HEK293 (cell line): Measurements from ENCODE around the gene DOCK7.

Experiments used
- CTCF ChIP-seq: fragments of 450-650 bp; formaldehyde crosslinking; IDR thresholded peaks from 2 replicates; pipeline ENCODE4 v1.5.1; 2016; ENCODE audit warnings: missing biosample characterization, missing genetic modification characterization
- ZNF292 ChIP-seq: fragments of 450-650 bp; formaldehyde crosslinking; IDR thresholded peaks from 2 replicates; pipeline ENCODE4 v1.5.1; 2016; ENCODE audit warnings: low read depth, missing biosample characterization, missing genetic modification characterization, borderline replicate concordance
- ZNF561 ChIP-seq: fragments of 450-650 bp; IDR thresholded peaks from 2 replicates; pipeline ENCODE4 v1.5.1; 2018; ENCODE audit warnings: missing biosample characterization, missing genetic modification characterization, borderline replicate concordance
- ZNF704 ChIP-seq: fragments of 450-650 bp; formaldehyde crosslinking; IDR thresholded peaks from 2 replicates; pipeline ENCODE4 v1.5.1; 2016; ENCODE audit warnings: missing biosample characterization, missing genetic modification characterization
- TF ChIP-seq, protein P1 (sequence below): fragments of 450-650 bp; formaldehyde crosslinking; IDR thresholded peaks from 2 replicates; pipeline ENCODE4 v1.5.1; 2016; ENCODE audit warnings: missing biosample characterization, missing genetic modification characterization

DNA sequence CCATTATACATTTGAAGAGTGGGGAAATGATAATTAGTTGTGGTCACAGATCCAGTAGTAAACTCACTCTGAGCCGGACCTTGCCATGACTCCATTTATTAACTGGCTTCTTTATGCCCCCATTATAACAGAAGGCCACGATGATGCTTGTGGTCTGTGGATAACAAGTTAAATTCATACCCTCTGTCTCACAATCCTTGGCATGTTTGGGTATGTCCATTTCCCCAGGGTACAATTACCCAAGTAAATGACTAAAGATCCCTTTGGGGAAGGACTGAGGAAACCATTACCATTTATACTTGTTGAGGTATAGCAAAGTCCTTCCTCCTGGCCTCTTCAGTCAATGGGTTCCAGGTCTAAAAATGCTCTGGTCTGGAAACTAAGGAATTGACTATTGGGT is 258.6 kb downstream of the DOCK7 start:
- no peak for TF ChIP-seq ZNF704
- TF ChIP-seq ZNF292 (tag by site-specific recombination), result no peak
- no peak for TF ChIP-seq CTCF (tag by site-specific recombination)
- TF ChIP-seq, protein P1, sequence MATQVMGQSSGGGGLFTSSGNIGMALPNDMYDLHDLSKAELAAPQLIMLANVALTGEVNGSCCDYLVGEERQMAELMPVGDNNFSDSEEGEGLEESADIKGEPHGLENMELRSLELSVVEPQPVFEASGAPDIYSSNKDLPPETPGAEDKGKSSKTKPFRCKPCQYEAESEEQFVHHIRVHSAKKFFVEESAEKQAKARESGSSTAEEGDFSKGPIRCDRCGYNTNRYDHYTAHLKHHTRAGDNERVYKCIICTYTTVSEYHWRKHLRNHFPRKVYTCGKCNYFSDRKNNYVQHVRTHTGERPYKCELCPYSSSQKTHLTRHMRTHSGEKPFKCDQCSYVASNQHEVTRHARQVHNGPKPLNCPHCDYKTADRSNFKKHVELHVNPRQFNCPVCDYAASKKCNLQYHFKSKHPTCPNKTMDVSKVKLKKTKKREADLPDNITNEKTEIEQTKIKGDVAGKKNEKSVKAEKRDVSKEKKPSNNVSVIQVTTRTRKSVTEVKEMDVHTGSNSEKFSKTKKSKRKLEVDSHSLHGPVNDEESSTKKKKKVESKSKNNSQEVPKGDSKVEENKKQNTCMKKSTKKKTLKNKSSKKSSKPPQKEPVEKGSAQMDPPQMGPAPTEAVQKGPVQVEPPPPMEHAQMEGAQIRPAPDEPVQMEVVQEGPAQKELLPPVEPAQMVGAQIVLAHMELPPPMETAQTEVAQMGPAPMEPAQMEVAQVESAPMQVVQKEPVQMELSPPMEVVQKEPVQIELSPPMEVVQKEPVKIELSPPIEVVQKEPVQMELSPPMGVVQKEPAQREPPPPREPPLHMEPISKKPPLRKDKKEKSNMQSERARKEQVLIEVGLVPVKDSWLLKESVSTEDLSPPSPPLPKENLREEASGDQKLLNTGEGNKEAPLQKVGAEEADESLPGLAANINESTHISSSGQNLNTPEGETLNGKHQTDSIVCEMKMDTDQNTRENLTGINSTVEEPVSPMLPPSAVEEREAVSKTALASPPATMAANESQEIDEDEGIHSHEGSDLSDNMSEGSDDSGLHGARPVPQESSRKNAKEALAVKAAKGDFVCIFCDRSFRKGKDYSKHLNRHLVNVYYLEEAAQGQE, result no peak
- no peak for TF ChIP-seq ZNF561
